ENCODE measurements around the gene ING5.
"Not testable (repeated sequence)": the region's sequence is repeated elsewhere in the genome, so short reads cannot be mapped to it uniquely, and the experiment has no call there.

Gene ING5

GRCh38 chr2:241701399-241702154 lies at the start of gene ING5:
TSS of gene ING5 (plus strand) at chr2:241702039. CDS start at chr2:241702066, 27 bp downstream.
- DNase-seq = peak; percentile 46 to 96 (median 88)

- no peak for DNase-seq
Observed at GRCh38 chr2:241652142-241652541, 49.7 kb upstream of the ING5 start.

GRCh38 chr2:241652722-241653121 lies 49.1 kb upstream of the ING5 start:
- no peak for DNase-seq

GRCh38 chr2:241653210-241653750 lies 48.6 kb upstream of the ING5 start:
- no peak for DNase-seq

GRCh38 chr2:241654551-241654950 lies 47.3 kb upstream of the ING5 start:
- DNase-seq = no peak

GRCh38 chr2:241655516-241656189 lies 46.2 kb upstream of the ING5 start:
- no peak for DNase-seq

GRCh38 chr2:241656190-241656741 lies 45.6 kb upstream of the ING5 start:
- no peak for DNase-seq

GRCh38 chr2:241657786-241658254 lies 44.0 kb upstream of the ING5 start:
- DNase-seq = no peak

GRCh38 chr2:241658296-241658695 lies 43.5 kb upstream of the ING5 start:
- DNase-seq = no peak

- peak in 45 of 58 donors; percentile 10 to 78 (median 47) for DNase-seq
Observed at GRCh38 chr2:241659150-241659739, 42.6 kb upstream of the ING5 start.

- DNase-seq = no peak
Observed at GRCh38 chr2:241660593-241661213, 41.1 kb upstream of the ING5 start.

GRCh38 chr2:241662731-241663130 lies 39.1 kb upstream of the ING5 start:
- not testable (repeated sequence) for DNase-seq

- peak in 32 of 58 donors; percentile 6 to 78 (median 32) for DNase-seq
Observed at GRCh38 chr2:241665731-241666440, 36.0 kb upstream of the ING5 start.

GRCh38 chr2:241666627-241667400 lies 35.0 kb upstream of the ING5 start:
- DNase-seq = peak in 1 of 58 donors; percentile 25

- DNase-seq = no peak
Observed at GRCh38 chr2:241668354-241668753, 33.5 kb upstream of the ING5 start.

- DNase-seq = no peak
Observed at GRCh38 chr2:241668839-241669238, 33.0 kb upstream of the ING5 start.

GRCh38 chr2:241670333-241671110 lies 31.3 kb upstream of the ING5 start:
- DNase-seq = no peak

GRCh38 chr2:241671457-241672240 lies 30.2 kb upstream of the ING5 start:
- DNase-seq = no peak
